SH-SY5Y (cell line): ENCODE measurements around the gene TNS4.

Source experiments
- GATA2 ChIP-seq: IDR thresholded peaks from 2 replicates; pipeline ENCODE4 v1.6.1; 2011; ENCODE audit warnings: mild to moderate bottlenecking, low read depth, low read length
- GATA3 ChIP-seq: IDR thresholded peaks from 2 replicates; pipeline ENCODE4 v1.6.1; 2011; ENCODE audit warnings: low read depth, mild to moderate bottlenecking, low read length, moderate library complexity

GRCh38 chr17:40545660-40546059 lies 44.2 kb upstream of the TNS4 start:
- TF ChIP-seq GATA3 (no peak), GATA2 (no peak)
